Omental fat pad (tissue), 4 donors: Measurements from ENCODE around the gene TNFAIP3. TPM values are rescaled to one million over a fixed set of nuclear protein-coding genes. Genes with fewer than 3 reads are reported as not detected.
"Not testable (repeated sequence)": the region's sequence is repeated elsewhere in the genome, so short reads cannot be mapped to it uniquely, and the experiment has no call there.

Experiments
- ATAC-seq: fragments of 150-250 bp; one replicate; pipeline ENCODE4 v1.9.1; 2016; ENCODE audit warnings: mild to moderate bottlenecking, moderate library complexity; ENCODE audit not compliant: low FRiP score
- DNase-seq: peaks from one replicate; pipeline ENCODE4 v3.0.0-alpha.2; 2019; ENCODE audit warnings: low spot score
- total RNA-seq, 4 donors: library from RNA; depleted of rRNA; stranded (reverse); fragments of >200 nt; gene quantifications; one replicate each; pipeline ENCODE4 v1.1.0, GENCODE V29; 2016
- TF ChIP-seq, protein P1 (sequence below), 3 donors: fragments of 450-650 bp; IDR thresholded peaks; one replicate each; pipeline ENCODE4 v1.5.1; 2016 to 2017; ENCODE audit warnings: antibody characterized with exemption in 3 of 3, mild to moderate bottlenecking in 3 of 3, moderate library complexity in 2 of 3

The TNFAIP3 gene
- total RNA-seq, 4 donors from 2014 or later, result 24.2 to 250 (median 44.5) TPM

- ATAC-seq, result no peak
Measured at GRCh38 chr6:137843211-137843610, 23.8 kb upstream of the TNFAIP3 start.

GRCh38 chr6:137844327-137844726 is 22.7 kb upstream of the TNFAIP3 start:
- ATAC-seq, DNase-seq: not testable (repeated sequence)

More at GRCh38 chr6:137843211-137843610, 23.8 kb upstream of the TNFAIP3 start:
- no peak for DNase-seq
- TF ChIP-seq, protein P1, sequence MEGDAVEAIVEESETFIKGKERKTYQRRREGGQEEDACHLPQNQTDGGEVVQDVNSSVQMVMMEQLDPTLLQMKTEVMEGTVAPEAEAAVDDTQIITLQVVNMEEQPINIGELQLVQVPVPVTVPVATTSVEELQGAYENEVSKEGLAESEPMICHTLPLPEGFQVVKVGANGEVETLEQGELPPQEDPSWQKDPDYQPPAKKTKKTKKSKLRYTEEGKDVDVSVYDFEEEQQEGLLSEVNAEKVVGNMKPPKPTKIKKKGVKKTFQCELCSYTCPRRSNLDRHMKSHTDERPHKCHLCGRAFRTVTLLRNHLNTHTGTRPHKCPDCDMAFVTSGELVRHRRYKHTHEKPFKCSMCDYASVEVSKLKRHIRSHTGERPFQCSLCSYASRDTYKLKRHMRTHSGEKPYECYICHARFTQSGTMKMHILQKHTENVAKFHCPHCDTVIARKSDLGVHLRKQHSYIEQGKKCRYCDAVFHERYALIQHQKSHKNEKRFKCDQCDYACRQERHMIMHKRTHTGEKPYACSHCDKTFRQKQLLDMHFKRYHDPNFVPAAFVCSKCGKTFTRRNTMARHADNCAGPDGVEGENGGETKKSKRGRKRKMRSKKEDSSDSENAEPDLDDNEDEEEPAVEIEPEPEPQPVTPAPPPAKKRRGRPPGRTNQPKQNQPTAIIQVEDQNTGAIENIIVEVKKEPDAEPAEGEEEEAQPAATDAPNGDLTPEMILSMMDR (IDR thresholded peaks at IDR 0.05), result no peak

DNA sequence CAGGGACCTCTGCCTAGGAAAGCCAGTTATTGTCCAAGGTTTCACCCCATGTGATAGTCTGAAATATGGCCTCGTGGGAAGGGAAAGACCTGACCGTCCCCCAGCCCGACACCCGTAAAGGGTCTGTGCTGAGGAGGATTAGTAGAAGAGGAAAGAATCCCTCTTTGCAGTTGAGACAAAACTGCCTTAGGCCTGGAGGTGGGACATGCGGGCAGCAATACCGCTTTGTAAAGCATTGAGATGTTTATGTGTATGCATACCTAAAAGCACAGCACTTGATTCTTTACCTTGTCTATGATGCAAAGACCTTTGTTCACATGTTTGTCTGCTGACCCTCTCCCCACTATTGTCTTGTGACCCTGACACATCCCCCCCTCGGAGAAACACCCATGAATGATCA is 22.3 kb upstream of the TNFAIP3 start:
- ATAC-seq, DNase-seq: not testable (repeated sequence)

GRCh38 chr6:137845460-137845859 is 21.6 kb upstream of the TNFAIP3 start:
- peak; percentile 60 for ATAC-seq
- TF ChIP-seq, protein P1 (IDR thresholded peaks at IDR 0.05), result no peak

GRCh38 chr6:137846274-137846673 is 20.8 kb upstream of the TNFAIP3 start:
- TF ChIP-seq, protein P1 (IDR thresholded peaks at IDR 0.05), result no peak
- DNase-seq (no peak), ATAC-seq (peak; percentile 9)

More at GRCh38 chr6:137845460-137845859, 21.6 kb upstream of the TNFAIP3 start:
- DNase-seq, result no peak

- DNase-seq (no peak), ATAC-seq (peak; percentile 36)
Measured at GRCh38 chr6:137846772-137847313, 20.2 kb upstream of the TNFAIP3 start.

GRCh38 chr6:137847748-137848147 is 19.3 kb upstream of the TNFAIP3 start:
- ATAC-seq, result no peak
- no peak for DNase-seq
- TF ChIP-seq, protein P1 (IDR thresholded peaks at IDR 0.05), result no peak

More at GRCh38 chr6:137846772-137847313, 20.2 kb upstream of the TNFAIP3 start:
- TF ChIP-seq, protein P1 (IDR thresholded peaks at IDR 0.05), result no peak

DNA sequence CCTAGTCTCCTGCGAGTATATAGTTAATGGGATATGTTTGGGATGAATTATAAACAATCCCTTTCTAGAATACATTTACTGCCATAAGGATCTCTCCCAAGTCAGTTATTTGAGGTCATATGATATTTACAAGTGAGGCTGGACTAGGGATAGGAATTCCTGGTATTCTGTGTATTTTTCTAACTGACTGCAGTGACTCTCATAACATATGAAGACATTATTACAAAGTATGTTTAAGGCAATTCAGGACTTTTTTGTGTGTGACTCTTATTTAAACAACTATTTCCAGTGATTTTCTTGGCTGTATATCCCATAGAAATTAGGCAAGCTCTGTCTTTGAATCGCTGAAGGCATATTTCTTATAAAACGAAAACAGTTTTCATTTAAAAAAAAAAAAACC is 18.4 kb upstream of the TNFAIP3 start:
- ATAC-seq (no peak), DNase-seq (no peak)
- TF ChIP-seq, protein P1 (IDR thresholded peaks at IDR 0.05), result no peak
